T-helper 17 cell (primary cell): ENCODE measurements around the gene CDKN2C. TPM values are rescaled to one million over a fixed set of nuclear protein-coding genes. Genes with fewer than 3 reads are reported as not detected.
"Not testable (repeated sequence)": the region's sequence is repeated elsewhere in the genome, so short reads cannot be mapped to it uniquely, and the experiment has no call there.

ENCODE experiments used
- ATAC-seq: fragments of 150-1000 bp; cut with Tn5 transposase; 2 replicates; pipeline ENCODE4 v1.10.0; 2021; ENCODE audit warnings: mild to moderate bottlenecking, moderate library complexity
- DNase-seq, 3 donors: peaks; one replicate each; pipeline versions ENCODE4 v3.0.0 to v3.0.0-alpha.2; 2020 to 2021
- H3K9me3 ChIP-seq: one replicate; pipeline ENCODE4 v1.7.0; 2013; ENCODE audit warnings: low read length, mild to moderate bottlenecking; ENCODE audit not compliant: control insufficient read depth, poor library complexity, severe bottlenecking
- H3K27ac Mint-ChIP-seq: one replicate; pipeline ENCODE4 v1.8.0; 2022; ENCODE audit warnings: mild to moderate bottlenecking, moderate library complexity, mixed read lengths
- H3K27me3 Mint-ChIP-seq: one replicate; pipeline ENCODE4 v1.8.0; 2022; ENCODE audit warnings: mixed read lengths
- H3K36me3 Mint-ChIP-seq: one replicate; pipeline ENCODE4 v1.8.0; 2022; ENCODE audit warnings: low read depth, mixed read lengths
- H3K4me1 Mint-ChIP-seq: one replicate; pipeline ENCODE4 v1.8.0; 2022; ENCODE audit warnings: mild to moderate bottlenecking, mixed read lengths
- H3K4me3 Mint-ChIP-seq: one replicate; pipeline ENCODE4 v1.8.0; 2022; ENCODE audit warnings: mild to moderate bottlenecking, moderate library complexity, mixed read lengths
- total RNA-seq, 4 donors: library from RNA in 2 of 4; stranded (reverse) in 2 of 4; gene quantifications; one replicate each; pipeline ENCODE4 v1.2.3 and lab custom pipeline; 2022 to 2026

The CDKN2C gene
- total RNA-seq (1 to 10 TPM; 7.7 to 8.2 TPM), total RNA-seq (lab: John Stamatoyannopoulos, UW) (10.3 to 10.6 reads per million in 2 donors)

DNA sequence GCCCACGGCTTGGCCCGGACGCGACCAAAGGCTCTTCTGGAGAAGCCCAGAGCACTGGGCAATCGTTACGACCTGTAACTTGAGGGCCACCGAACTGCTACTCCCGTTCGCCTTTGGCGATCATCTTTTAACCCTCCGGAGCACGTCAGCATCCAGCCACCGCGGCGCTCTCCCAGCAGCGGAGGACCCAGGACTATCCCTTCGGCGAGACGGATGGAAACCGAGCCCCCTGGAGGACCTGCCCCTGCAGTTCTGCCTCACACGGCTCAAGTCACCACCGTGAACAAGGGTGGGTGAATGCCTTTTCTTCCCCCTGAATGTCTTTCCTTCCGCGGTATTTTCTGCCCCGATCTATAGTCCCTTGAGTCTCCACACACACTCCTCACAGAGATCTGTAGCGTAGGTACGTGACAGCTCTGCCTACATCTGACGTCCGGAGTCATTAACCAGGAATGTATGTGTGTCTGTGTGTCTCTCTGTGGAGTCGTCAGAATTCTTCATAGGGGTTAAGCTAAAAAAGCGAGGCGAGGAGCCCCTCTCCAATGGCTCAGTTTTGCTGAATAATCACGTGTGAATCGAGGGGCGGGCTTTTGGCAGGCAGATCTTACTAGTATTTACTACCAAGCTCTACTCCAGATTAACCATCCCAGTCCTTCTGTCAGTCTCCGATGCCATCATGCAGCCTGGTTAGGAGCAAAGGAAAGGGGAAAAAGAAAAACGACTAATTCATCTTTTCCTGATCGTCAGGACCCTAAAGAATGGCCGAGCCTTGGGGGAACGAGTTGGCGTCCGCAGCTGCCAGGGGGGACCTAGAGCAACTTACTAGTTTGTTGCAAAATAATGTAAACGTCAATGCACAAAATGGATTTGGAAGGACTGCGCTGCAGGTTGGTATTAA is at the start of gene CDKN2C:
TSS of gene CDKN2C (plus strand) at position 635 of the 898 bp plus-strand sequence. CDS start at position 759, 124 bp downstream.
- peak within 1 kb of the TSS; percentile 97 for H3K27ac Mint-ChIP-seq
- H3K4me3 Mint-ChIP-seq, result peak within 1 kb of the TSS; percentile 100
- H3K4me1 Mint-ChIP-seq, result peaks cover 17% of the 10 kb centered on the region
- ATAC-seq, result peak; percentile 38
- no peaks in the 10 kb centered on the region for H3K9me3 ChIP-seq
- H3K27me3 Mint-ChIP-seq, result no peaks in the 10 kb centered on the region
- peaks cover 5% of the 10 kb centered on the region for H3K36me3 Mint-ChIP-seq
- peak; percentile 20 to 44 (median 27) for DNase-seq

DNA sequence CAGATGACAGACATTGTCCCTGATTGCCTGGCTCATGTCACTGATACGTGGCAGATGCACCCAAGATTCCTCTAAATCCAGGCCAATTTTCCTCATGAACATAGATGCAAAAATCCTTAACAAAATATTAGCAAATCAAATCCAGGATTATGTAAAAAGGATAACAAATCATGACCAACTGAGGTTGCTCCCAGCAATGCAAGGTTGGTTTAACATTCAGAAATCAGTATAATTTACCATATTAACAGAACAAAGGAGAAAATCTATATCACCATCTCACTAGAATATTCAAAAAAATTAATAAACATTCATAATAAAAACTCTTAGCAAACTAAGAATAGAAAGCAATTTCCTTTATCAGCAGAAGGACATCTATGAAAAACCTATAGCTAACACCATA is 49.6 kb upstream of the CDKN2C start:
- Mint-ChIP-seq H3K4me1 (peaks cover 26% of the 10 kb centered on the region), H3K27me3 (no peaks in the 10 kb centered on the region), H3K27ac (no peak overlapping the region), H3K36me3 (peaks cover 5% of the 10 kb centered on the region), H3K4me3 (no peak overlapping the region)
- H3K9me3 ChIP-seq, result no peaks in the 10 kb centered on the region
- no peak for DNase-seq
- no peak for ATAC-seq

DNA sequence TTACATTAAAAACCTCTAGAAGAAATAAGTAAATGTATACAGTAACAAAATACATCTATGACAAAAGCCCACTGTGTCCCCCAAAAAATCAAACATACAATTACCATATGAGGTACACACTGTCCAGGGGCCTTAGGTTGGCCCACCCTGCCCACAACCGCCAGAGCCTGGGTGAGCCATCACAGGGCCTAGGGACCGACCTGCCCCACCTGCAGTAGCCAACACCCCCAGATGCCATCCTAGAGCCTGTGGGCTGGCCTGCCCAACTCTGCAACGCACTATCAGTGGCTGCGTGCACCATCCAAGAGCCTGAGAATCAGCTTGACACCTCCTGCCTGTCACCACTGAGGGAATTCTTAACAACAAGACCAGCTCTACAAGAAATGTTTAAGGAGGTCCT is 49.0 kb upstream of the CDKN2C start:
- no peak overlapping the region for H3K4me3 Mint-ChIP-seq

DNA sequence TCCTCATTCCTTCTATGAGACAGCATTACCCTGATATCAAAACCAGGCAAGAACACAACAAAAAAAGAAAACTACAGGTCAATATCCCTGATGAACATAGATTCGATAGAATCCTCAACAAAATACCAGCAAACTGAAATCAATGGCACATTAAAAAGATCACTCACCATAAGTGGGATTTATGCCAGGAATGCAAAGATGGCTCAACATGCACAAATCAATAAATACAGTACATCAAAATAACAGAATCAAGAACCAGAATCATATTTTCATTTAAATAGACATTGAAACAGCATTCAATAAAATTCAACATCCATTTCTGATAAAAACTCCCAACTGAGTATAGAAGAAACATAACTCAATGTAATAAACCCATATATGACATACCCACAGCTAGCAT is 46.5 kb upstream of the CDKN2C start:
- no peak overlapping the region for H3K27ac Mint-ChIP-seq
- peaks cover 20% of the 10 kb centered on the region for H3K4me1 Mint-ChIP-seq
- no peak for ATAC-seq
- H3K27me3 Mint-ChIP-seq, result no peaks in the 10 kb centered on the region
- no peak for DNase-seq
- no peak overlapping the region for H3K4me3 Mint-ChIP-seq
- H3K9me3 ChIP-seq, result no peaks in the 10 kb centered on the region
- peaks cover 7% of the 10 kb centered on the region for H3K36me3 Mint-ChIP-seq

More for the DNA sequence above, 49.0 kb upstream of the CDKN2C start:
- ATAC-seq, result no peak
- Mint-ChIP-seq H3K36me3 (peaks cover 5% of the 10 kb centered on the region), H3K27me3 (no peaks in the 10 kb centered on the region), H3K27ac (no peak overlapping the region), H3K4me1 (peaks cover 25% of the 10 kb centered on the region)
- DNase-seq, result no peak
- H3K9me3 ChIP-seq, result no peaks in the 10 kb centered on the region

DNA sequence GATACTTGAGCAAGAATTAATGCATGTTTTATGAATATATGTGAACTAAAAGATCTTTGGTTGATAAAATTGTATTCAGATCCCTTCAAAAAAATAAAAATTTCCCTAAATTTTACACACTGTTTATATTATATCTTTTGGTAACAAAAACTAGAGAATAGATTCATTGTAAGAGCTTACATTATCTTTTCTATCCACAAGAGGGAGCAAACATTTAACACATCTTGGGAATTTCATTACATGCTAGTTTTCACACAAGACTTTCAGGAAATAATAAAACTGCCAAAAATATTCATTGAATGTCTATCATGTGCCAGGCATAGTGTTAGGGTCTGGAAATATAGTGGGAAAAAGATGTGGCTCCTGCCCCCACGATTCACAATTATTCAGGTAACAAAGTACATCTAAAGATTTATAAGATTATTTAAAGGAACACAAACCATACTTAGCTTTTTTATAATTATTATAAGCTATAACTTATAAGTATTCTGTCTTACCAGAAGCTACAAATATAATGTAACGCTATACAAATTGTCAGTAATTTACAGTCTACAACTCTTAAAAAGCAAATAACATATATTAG is 40.6 kb upstream of the CDKN2C start:
- Mint-ChIP-seq H3K27me3 (no peaks in the 10 kb centered on the region), H3K27ac (no peak overlapping the region), H3K4me3 (no peak overlapping the region), H3K36me3 (peaks cover 4% of the 10 kb centered on the region), H3K4me1 (peaks cover 29% of the 10 kb centered on the region)
- DNase-seq (no peak), ATAC-seq (no peak)
- no peaks in the 10 kb centered on the region for H3K9me3 ChIP-seq

DNA sequence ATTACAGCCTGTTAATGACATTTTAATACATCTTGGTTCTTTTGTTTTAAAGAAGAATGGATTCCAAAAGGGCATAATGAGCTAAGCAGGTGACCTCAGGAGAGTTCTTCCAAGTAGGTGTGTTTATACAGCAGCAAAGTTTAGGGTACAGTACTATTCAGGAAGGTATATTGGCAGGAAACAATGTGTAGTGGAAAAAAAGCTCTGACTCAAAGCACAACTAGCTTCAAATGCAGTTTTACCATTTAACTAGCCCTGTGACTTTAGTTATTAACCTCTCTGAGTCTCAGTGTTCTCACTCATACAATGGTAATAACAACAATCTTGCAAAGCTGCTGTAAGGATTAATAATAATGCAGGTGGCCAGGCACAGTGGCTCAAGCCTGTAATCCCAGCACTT is 39.9 kb upstream of the CDKN2C start:
- peaks cover 28% of the 10 kb centered on the region for H3K4me1 Mint-ChIP-seq
- H3K27ac Mint-ChIP-seq, result no peak overlapping the region
- no peak overlapping the region for H3K4me3 Mint-ChIP-seq
- no peak for ATAC-seq
- no peaks in the 10 kb centered on the region for H3K27me3 Mint-ChIP-seq
- no peak for DNase-seq
- peaks cover 4% of the 10 kb centered on the region for H3K36me3 Mint-ChIP-seq
- no peaks in the 10 kb centered on the region for H3K9me3 ChIP-seq

DNA sequence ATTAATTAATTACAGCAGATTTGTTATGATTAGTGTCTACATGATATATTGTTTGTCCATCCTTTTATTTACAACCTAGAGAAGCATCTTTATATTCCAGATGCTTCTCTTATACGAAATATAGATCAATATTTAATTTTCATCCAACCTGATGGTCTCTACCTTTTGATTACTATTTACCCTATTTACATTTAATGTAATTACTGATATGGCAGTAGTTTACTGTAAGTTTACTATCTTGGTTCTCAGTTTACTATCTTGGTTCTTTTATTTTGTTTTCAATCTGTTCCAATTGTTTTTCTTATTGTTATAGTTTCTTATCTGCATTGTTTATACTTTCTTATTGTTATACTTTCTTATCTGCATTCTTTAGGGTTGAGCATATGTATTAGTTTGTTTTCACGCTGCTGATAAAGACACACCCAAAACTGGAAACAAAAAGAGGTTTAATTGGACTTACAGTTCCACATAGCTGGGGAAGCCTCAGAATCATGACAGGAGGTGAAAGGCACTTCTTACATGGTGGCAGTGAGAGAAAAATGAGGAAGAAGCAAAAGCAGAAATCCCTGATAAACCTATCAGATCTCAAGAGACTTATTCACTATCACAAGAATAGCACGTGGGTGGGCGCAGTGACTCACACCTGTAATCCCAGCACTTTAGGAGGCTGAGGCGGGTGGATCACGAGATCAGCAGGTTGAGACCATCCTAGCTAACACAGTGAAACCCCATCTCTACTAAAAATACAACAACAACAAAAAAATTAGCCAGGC is 38.9 kb upstream of the CDKN2C start:
- H3K36me3 Mint-ChIP-seq, result peaks cover 4% of the 10 kb centered on the region
- no peak for ATAC-seq
- H3K27me3 Mint-ChIP-seq, result no peaks in the 10 kb centered on the region
- H3K27ac Mint-ChIP-seq, result no peak overlapping the region
- peaks cover 27% of the 10 kb centered on the region for H3K4me1 Mint-ChIP-seq
- no peak overlapping the region for H3K4me3 Mint-ChIP-seq
- H3K9me3 ChIP-seq, result no peaks in the 10 kb centered on the region
- no peak for DNase-seq

DNA sequence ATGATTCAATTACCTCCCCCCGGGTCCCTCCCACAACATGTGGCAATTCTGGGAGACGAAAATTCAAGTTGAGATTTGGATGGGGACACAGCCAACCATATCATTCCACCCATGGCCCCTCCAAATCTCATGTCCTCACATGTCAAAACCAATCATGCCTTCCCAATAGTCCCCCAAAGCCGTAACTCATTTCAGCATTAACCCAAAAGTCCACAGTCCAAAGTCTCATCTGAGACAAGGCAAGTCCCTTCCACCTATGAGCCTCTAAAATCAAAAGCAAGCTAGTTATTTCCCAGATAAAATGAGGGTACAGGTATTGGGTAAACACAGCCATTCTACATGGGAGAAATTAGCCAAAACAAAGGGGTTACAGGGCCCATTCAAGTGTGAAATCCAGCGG is 38.0 kb upstream of the CDKN2C start:
- not testable (repeated sequence) for H3K27ac Mint-ChIP-seq, DNase-seq, H3K36me3 Mint-ChIP-seq, H3K4me3 Mint-ChIP-seq, ATAC-seq, H3K27me3 Mint-ChIP-seq, H3K9me3 ChIP-seq
- H3K4me1 Mint-ChIP-seq, result peaks cover 30% of the 10 kb centered on the region

DNA sequence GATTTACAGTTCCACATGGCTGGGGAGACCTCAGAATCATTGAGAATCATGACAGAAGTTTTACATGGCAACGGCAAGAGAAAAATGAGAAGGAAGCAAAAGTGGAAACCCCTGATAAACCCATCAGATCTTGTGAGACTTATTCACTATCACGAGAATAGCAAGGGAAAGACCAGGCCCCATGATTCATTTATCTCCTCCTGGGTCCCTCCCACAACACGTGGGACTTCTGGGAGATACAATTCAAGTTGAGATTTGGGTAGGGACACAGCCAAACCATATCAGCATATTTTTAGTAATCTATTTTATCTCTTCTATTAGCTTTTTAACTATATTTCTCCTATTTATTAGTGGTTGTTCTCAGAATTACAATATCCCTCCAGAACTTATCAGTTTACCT is 36.3 kb upstream of the CDKN2C start:
- not testable (repeated sequence) for H3K9me3 ChIP-seq, DNase-seq, H3K36me3 Mint-ChIP-seq, ATAC-seq, H3K4me3 Mint-ChIP-seq, H3K27me3 Mint-ChIP-seq
- peaks cover 35% of the 10 kb centered on the region for H3K4me1 Mint-ChIP-seq
- H3K27ac Mint-ChIP-seq, result peak overlapping the region; percentile 16

DNA sequence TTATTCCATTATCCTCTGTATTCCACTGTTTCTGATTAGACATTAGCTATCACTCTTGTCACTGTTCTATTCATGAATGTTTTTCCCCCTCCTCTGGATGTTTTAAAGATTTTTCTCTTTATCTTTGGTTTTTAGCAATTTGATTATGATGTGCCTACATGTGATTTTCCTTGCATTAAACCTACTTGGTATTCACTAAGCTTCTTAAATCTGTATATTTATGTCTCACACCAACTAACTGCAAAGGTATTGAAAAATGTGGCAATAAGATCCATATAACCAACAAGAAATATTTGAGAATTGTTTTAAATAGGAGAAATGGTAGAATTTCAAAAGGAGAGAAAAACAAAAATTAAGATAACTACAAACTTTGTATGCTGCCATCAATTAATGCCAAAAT is 35.2 kb upstream of the CDKN2C start:
- no peaks in the 10 kb centered on the region for H3K36me3 Mint-ChIP-seq
- H3K9me3 ChIP-seq, result no peaks in the 10 kb centered on the region
- no peaks in the 10 kb centered on the region for H3K27me3 Mint-ChIP-seq
- no peak overlapping the region for H3K27ac Mint-ChIP-seq
- DNase-seq (no peak), ATAC-seq (no peak)
- peaks cover 37% of the 10 kb centered on the region for H3K4me1 Mint-ChIP-seq
- no peak overlapping the region for H3K4me3 Mint-ChIP-seq

DNA sequence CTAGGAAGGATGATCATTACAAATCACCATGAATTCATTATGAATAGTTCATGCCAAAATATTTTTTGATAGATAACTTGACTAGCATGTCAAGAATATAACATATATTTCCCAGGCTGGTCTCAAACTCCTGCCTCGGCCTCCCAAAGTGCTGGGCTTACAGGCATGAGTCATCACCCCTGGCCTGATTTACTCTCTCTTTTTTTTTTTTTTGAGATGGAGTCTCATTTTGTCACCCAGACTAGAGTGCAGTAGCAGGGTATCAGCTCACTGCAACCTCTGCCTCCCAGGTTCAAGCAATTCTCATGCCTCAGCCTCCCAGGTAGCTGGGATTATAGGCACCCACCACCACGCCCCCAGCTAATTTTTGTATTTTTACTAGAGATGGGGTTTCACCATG is 34.8 kb upstream of the CDKN2C start:
- H3K27ac Mint-ChIP-seq, ATAC-seq, H3K9me3 ChIP-seq, DNase-seq, H3K4me3 Mint-ChIP-seq, H3K27me3 Mint-ChIP-seq, H3K36me3 Mint-ChIP-seq: not testable (repeated sequence)
- peaks cover 34% of the 10 kb centered on the region for H3K4me1 Mint-ChIP-seq

DNA sequence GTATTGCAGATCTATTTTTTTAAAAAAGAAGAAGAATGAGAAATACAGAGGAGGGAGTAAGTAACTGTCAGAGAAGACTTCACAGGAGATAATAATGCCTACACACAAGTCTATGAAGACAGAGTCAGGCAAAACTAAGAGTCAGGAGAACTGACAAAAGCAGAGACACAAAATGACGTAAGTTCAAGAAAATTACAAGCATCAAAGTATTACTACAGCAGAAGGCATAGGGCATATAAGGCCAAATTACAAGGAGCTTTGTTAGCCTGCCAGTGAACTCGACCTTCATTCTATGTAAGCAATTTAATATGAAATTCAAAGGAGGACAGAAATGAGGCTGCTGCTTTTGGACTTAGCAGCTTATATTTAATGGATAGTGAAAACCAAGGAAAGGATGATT is 33.7 kb upstream of the CDKN2C start:
- Mint-ChIP-seq H3K36me3 (no peaks in the 10 kb centered on the region), H3K4me3 (no peak overlapping the region), H3K27ac (peak overlapping the region; percentile 19), H3K4me1 (peaks cover 34% of the 10 kb centered on the region), H3K27me3 (no peaks in the 10 kb centered on the region)
- ATAC-seq (no peak), DNase-seq (no peak)
- H3K9me3 ChIP-seq, result no peaks in the 10 kb centered on the region

DNA sequence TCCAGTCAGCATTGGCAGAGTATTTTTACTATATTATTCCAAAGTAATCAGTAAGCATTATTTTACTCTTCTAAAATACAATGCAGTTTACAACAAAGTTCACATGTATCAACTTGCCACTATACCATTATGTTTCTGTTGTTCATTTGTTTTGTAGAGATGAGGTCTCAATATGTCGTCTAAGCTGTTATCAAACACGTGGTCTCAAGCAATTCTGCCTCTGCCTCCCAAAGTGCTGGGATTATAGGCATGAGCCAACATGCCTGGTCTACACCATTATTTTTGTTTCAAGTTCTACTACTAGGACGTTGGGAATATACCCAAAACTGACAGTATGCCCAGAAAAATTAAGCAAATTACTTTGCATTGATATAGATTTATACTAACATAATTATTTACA is 29.8 kb upstream of the CDKN2C start:
- H3K36me3 Mint-ChIP-seq, result no peaks in the 10 kb centered on the region
- H3K4me3 Mint-ChIP-seq, result no peak overlapping the region
- H3K27ac Mint-ChIP-seq, result no peak overlapping the region
- H3K4me1 Mint-ChIP-seq, result peaks cover 37% of the 10 kb centered on the region
- ATAC-seq (no peak), DNase-seq (no peak)
- no peaks in the 10 kb centered on the region for H3K9me3 ChIP-seq
- H3K27me3 Mint-ChIP-seq, result no peaks in the 10 kb centered on the region
